ENCODE measurements around the gene FCN1.

DNA sequence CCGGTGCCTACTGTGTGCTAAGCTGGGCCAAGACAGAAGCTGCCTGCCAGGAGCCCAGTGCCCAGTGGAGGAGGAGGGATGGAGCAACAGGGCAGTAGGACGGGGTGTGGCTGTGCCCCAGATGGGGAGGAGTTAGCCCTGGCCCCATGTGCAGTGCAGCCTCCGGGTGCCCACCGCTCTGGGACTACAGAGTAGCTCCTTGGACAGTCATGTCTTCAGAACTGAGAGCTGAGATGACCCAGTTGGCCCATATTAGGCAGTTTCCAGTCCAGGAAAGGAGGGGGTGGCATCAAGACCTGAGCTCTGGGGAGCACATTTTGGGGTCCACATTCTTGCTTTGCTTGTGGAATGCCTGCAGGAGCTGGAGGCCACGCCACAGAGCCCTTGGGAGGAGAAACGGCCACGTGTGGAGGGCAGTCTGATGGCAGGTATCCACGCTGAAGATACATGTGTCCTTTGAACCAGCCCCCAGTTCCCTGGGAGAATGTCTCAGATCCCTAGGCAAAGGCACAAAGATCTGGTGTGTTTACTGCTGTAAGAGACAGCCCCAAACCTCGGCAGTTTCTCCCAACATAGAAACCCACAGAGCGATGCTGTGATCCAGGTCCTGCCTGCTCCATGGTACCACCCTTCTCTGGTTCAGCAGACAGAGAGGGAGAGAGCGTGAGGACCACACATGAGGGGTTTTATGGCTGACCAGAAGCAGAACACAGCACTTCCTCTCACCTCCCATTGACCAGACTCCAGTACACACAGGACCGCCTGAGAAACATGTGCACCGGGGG, 46.8 kb upstream of the FCN1 start:
- TF ChIP-seq, protein P1, sequence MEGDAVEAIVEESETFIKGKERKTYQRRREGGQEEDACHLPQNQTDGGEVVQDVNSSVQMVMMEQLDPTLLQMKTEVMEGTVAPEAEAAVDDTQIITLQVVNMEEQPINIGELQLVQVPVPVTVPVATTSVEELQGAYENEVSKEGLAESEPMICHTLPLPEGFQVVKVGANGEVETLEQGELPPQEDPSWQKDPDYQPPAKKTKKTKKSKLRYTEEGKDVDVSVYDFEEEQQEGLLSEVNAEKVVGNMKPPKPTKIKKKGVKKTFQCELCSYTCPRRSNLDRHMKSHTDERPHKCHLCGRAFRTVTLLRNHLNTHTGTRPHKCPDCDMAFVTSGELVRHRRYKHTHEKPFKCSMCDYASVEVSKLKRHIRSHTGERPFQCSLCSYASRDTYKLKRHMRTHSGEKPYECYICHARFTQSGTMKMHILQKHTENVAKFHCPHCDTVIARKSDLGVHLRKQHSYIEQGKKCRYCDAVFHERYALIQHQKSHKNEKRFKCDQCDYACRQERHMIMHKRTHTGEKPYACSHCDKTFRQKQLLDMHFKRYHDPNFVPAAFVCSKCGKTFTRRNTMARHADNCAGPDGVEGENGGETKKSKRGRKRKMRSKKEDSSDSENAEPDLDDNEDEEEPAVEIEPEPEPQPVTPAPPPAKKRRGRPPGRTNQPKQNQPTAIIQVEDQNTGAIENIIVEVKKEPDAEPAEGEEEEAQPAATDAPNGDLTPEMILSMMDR (IDR thresholded peaks at IDR 0.05) = no peak
- no peak for TF ChIP-seq POLR2A (IDR thresholded peaks at IDR 0.05)
